OCI-LY1 (cell line): ENCODE results near the gene LIMA1.

ENCODE experiments used
- H2AFZ ChIP-seq: fragments of 200-600 bp; sonication (generic), shearing (Covaris generic); 2 replicates; pipeline ENCODE4 v1.6.0; 2014; ENCODE audit warnings: antibody characterized with exemption, mild to moderate bottlenecking, low read length
- H3F3A ChIP-seq: fragments of 200-600 bp; sonication (generic), shearing (Covaris generic); 2 replicates; pipeline ENCODE4 v1.6.0; 2014; ENCODE audit warnings: mild to moderate bottlenecking, antibody characterized with exemption, low read length, moderate library complexity; ENCODE audit not compliant: insufficient read depth
- H3K27ac ChIP-seq: fragments of 200-600 bp; sonication (generic); 2 replicates; pipeline ENCODE4 v1.5.1; 2014; ENCODE audit warnings: low read length, mixed run types, mild to moderate bottlenecking, low read depth; ENCODE audit not compliant: poor library complexity, severe bottlenecking
- H3K27me3 ChIP-seq: fragments of 200-600 bp; sonication (generic); 2 replicates; pipeline ENCODE4 v1.6.0; 2014; ENCODE audit warnings: antibody characterized with exemption, mild to moderate bottlenecking, low read length, moderate library complexity; ENCODE audit not compliant: insufficient read depth
- H3K36me3 ChIP-seq: fragments of 200-600 bp; sonication (generic); 2 replicates; pipeline ENCODE4 v1.6.1; 2014; ENCODE audit warnings: mild to moderate bottlenecking, antibody characterized with exemption, low read length, moderate library complexity, mixed read lengths; ENCODE audit not compliant: insufficient read depth
- H3K4me1 ChIP-seq: fragments of 200-600 bp; sonication (generic); 2 replicates; pipeline ENCODE4 v1.5.1; 2014; ENCODE audit warnings: mild to moderate bottlenecking, low read length, moderate library complexity; ENCODE audit not compliant: insufficient read depth, severe bottlenecking
- H3K4me2 ChIP-seq: fragments of 200-600 bp; sonication (generic), shearing (Covaris generic); 2 replicates; pipeline ENCODE4 v1.6.1; 2014; ENCODE audit warnings: low read length
- H3K4me3 ChIP-seq: fragments of 200-600 bp; sonication (generic); 2 replicates; pipeline ENCODE4 v1.5.1; 2014; ENCODE audit warnings: low read length, low read depth, mild to moderate bottlenecking, mixed read lengths; ENCODE audit not compliant: poor library complexity, severe bottlenecking
- H3K79me2 ChIP-seq: fragments of 200-600 bp; shearing (Covaris generic); 2 replicates; pipeline ENCODE4 v1.6.1; 2016; ENCODE audit warnings: mixed run types, low read length, mixed read lengths; ENCODE audit not compliant: insufficient read depth
- H3K9ac ChIP-seq: fragments of 200-600 bp; sonication (generic), shearing (Covaris generic); 2 replicates; pipeline ENCODE4 v1.6.1; 2014; ENCODE audit warnings: mild to moderate bottlenecking, low read length, mixed read lengths
- H3K9me2 ChIP-seq: fragments of 200-600 bp; sonication (generic), shearing (Covaris generic); 2 replicates; pipeline ENCODE4 v1.6.1; 2014; ENCODE audit warnings: low read depth, mild to moderate bottlenecking, low read length, mixed read lengths
- H3K9me3 ChIP-seq: fragments of 200-600 bp; shearing (Covaris generic); 2 replicates; pipeline ENCODE4 v1.6.1; 2014; ENCODE audit warnings: low read length, mixed read lengths
- H4K20me1 ChIP-seq: fragments of 200-600 bp; sonication (generic), shearing (Covaris generic); 2 replicates; pipeline ENCODE4 v1.6.0; 2016; ENCODE audit warnings: mild to moderate bottlenecking, low read length; ENCODE audit not compliant: insufficient read depth
- EZH2 ChIP-seq: fragments of 200-600 bp; sonication (generic), shearing (Covaris generic); IDR thresholded peaks from 2 replicates; pipeline ENCODE4 v1.8.0; 2017; ENCODE audit warnings: borderline replicate concordance, mixed run types, mild to moderate bottlenecking, antibody characterized with exemption, low read length, moderate library complexity, mixed read lengths
- TF ChIP-seq, protein P1 (sequence below): fragments of 200-600 bp; sonication (generic), shearing (Covaris generic); IDR thresholded peaks from 2 replicates; pipeline ENCODE4 v1.5.1; 2017; ENCODE audit warnings: mild to moderate bottlenecking, antibody characterized with exemption, low read length, moderate library complexity, mixed read lengths

Gene LIMA1

DNA sequence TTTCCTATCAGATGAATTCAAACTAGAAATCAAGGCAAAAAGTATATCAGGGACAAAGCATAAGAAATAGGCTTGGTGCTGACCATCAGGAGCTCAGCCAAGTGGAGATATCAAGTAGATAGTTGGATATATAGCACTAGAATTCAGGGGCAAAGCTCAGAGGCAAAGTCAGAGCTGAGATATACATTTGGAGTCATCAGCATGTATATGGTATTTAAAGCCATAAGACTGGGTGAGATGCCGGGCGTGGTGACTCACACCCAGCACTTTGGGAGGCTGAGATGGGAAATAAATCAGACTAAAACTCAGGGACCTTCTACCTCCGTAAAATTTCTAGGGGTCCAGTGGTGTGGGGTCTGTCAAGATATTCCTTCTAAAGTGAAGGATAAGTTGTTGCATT, 38.9 kb upstream of the LIMA1 start:
- H2AFZ ChIP-seq, result no peak overlapping the region
- no peak overlapping the region for H3K27ac ChIP-seq
- H3K9me2 ChIP-seq, result no peaks in the 10 kb centered on the region
- H3K9me3 ChIP-seq, result no peaks in the 10 kb centered on the region
- no peak overlapping the region for H3K9ac ChIP-seq
- no peak for TF ChIP-seq EZH2
- TF ChIP-seq, protein P1, sequence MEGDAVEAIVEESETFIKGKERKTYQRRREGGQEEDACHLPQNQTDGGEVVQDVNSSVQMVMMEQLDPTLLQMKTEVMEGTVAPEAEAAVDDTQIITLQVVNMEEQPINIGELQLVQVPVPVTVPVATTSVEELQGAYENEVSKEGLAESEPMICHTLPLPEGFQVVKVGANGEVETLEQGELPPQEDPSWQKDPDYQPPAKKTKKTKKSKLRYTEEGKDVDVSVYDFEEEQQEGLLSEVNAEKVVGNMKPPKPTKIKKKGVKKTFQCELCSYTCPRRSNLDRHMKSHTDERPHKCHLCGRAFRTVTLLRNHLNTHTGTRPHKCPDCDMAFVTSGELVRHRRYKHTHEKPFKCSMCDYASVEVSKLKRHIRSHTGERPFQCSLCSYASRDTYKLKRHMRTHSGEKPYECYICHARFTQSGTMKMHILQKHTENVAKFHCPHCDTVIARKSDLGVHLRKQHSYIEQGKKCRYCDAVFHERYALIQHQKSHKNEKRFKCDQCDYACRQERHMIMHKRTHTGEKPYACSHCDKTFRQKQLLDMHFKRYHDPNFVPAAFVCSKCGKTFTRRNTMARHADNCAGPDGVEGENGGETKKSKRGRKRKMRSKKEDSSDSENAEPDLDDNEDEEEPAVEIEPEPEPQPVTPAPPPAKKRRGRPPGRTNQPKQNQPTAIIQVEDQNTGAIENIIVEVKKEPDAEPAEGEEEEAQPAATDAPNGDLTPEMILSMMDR, result no peak
- no peaks in the 10 kb centered on the region for H3K4me1 ChIP-seq
- H3K27me3 ChIP-seq, result no peaks in the 10 kb centered on the region
- H3K79me2 ChIP-seq, result no peaks in the 10 kb centered on the region
- H3K4me2 ChIP-seq, result no peak overlapping the region
- no peak overlapping the region for H3K4me3 ChIP-seq
- no peaks in the 10 kb centered on the region for H3K36me3 ChIP-seq
- no peaks in the 10 kb centered on the region for H4K20me1 ChIP-seq
- H3F3A ChIP-seq, result no peaks in the 10 kb centered on the region

DNA sequence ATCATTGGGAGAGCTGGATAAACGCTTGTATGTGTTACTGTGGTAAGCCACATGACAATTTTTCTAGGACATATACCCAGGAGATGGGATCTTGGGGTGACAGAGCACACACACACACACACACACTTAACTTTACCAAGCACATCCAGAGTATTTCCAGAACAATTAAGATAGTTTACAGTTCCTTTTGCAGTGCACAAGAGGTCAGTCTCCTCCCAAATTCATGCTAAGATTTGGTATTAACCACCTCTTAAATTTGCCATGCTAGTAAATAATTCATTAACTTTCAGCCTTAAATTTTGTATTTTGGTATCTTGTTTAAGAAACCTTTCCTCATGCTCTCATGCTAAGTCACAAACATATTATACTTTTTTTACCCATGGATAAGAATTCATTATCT, 33.9 kb upstream of the LIMA1 start:
- Histone ChIP-seq H3K9me2 (no peaks in the 10 kb centered on the region), H2AFZ (no peak overlapping the region), H3K27ac (no peak overlapping the region)

DNA sequence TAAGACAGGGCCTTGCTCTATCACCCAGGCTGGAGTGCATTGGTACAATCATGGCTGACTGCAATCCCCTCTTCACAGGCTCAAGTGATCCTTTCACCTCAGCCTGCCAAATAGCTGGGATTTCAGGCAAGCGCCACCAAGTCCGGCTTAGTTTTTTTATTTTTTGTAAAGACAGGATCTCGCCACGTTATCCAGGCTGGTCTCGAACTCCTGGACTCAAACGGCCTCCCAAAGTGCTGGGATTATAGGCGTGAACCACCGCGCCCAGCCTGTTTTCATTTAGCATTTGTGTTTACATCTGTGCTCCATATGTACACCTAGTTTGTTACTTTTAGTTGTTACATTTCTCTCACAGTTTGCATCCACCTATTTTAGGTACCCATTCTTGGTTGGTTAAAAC, 32.5 kb upstream of the LIMA1 start:
- Histone ChIP-seq H3K9me3 (no peaks in the 10 kb centered on the region), H4K20me1 (no peaks in the 10 kb centered on the region), H3K79me2 (no peaks in the 10 kb centered on the region), H3K9ac (no peak overlapping the region), H3K27me3 (no peaks in the 10 kb centered on the region), H3K4me1 (no peaks in the 10 kb centered on the region), H2AFZ (no peak overlapping the region), H3K36me3 (no peaks in the 10 kb centered on the region), H3K4me3 (no peak overlapping the region), H3K4me2 (no peak overlapping the region), H3F3A (no peaks in the 10 kb centered on the region), H3K9me2 (no peaks in the 10 kb centered on the region), H3K27ac (no peak overlapping the region)
- TF ChIP-seq, protein P1, result no peak
- TF ChIP-seq EZH2, result no peak

More for the DNA sequence above, 33.9 kb upstream of the LIMA1 start:
- H3K9ac ChIP-seq, result no peak overlapping the region
- H3K9me3 ChIP-seq, result no peaks in the 10 kb centered on the region
- no peak overlapping the region for H3K4me3 ChIP-seq
- no peak for TF ChIP-seq EZH2
- TF ChIP-seq, protein P1, result no peak
- no peaks in the 10 kb centered on the region for H4K20me1 ChIP-seq
- no peak overlapping the region for H3K4me2 ChIP-seq
- H3F3A ChIP-seq, result no peaks in the 10 kb centered on the region
- no peaks in the 10 kb centered on the region for H3K36me3 ChIP-seq
- no peaks in the 10 kb centered on the region for H3K4me1 ChIP-seq
- no peaks in the 10 kb centered on the region for H3K27me3 ChIP-seq
- H3K79me2 ChIP-seq, result no peaks in the 10 kb centered on the region
